ENCODE data around the gene MAGEA1.
"Not testable (repeated sequence)": the region's sequence is repeated elsewhere in the genome, so short reads cannot be mapped to it uniquely, and the experiment has no call there.

MAGEA1 gene
- long read RNA-seq, donor 1, result 0 reads
- long read RNA-seq, donor 2, result 0 reads
- long read RNA-seq, donor 3, result 0 reads
- long read RNA-seq, donor 4, result 0 reads
- long read RNA-seq, donor 5, result 0 reads
- long read RNA-seq, donor 6, result 0 reads
- long read RNA-seq, donor 7, result 0 reads
- long read RNA-seq, donor 8, result 0 reads

DNA sequence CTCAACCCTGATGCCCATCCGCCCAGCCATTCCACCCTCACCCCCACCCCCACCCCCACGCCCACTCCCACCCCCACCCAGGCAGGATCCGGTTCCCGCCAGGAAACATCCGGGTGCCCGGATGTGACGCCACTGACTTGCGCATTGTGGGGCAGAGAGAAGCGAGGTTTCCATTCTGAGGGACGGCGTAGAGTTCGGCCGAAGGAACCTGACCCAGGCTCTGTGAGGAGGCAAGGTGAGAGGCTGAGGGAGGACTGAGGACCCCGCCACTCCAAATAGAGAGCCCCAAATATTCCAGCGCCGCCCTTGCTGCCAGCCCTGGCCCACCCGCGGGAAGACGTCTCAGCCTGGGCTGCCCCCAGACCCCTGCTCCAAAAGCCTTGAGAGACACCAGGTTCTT lies at the start of gene MAGEA1:
MAGEA1 (plus strand) TSS at position 154 of the 400 bp plus-strand sequence. CDS start 3,106 bp downstream, outside the sequence.
- DNase-seq, result no peak

DNA sequence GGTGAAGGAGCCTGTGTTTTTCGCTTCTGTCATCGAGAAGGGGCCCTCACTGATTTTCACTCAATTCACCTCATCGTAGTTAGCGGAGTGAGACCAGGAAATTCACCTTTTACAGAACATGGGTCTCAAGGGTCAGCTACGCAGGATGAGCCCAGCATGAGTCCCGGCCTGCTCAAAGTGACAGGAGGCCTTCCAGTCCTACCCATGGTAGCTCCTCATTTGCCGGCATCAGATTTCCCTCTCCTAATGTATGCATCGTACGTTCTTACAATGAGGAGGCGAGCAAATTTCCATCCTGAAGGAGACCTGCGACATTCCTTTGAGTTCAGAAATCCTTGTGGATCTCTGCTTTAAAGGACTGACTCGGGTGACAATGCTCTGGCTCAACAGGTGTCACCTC lies 46.2 kb upstream of the MAGEA1 start:
- DNase-seq, result not testable (repeated sequence)

DNA sequence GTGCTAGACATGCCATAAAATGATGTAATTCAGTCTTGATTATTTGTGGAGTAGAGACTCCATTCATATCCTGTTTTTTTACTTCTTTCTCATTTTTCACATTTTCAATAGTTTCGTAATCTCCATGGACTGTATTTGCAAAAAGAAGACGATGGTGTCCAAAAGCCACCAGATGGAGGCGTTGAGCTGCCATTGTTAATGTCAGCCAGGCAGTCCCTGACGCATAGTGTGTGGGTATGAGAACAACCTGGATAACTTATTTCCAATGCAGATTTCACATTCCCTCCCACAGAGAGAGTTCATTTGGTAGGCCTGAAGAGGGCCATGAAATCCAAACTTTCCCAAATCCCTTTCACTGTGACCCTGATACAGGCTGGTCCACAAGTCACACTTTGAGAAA lies 40.0 kb upstream of the MAGEA1 start:
- not testable (repeated sequence) for DNase-seq

DNA sequence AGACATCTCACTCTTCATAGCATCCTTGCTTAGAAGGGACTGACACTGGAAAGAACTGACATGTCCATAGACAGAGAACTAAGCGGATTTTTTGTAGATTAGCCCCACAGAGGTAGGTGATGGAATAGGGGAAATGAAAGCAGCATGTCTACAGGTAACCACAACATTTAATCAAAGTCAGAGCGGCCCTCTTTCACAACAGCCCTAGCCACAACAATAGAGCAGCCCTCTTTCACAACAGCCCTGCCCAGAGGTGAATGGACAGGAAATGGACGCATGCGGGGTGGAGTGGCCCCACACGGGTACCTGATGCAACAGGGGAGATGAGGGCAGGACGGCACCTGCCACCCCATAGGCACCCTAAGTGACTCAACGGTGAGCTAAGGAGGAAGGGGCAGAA lies 32.8 kb upstream of the MAGEA1 start:
- DNase-seq, result not testable (repeated sequence)

DNA sequence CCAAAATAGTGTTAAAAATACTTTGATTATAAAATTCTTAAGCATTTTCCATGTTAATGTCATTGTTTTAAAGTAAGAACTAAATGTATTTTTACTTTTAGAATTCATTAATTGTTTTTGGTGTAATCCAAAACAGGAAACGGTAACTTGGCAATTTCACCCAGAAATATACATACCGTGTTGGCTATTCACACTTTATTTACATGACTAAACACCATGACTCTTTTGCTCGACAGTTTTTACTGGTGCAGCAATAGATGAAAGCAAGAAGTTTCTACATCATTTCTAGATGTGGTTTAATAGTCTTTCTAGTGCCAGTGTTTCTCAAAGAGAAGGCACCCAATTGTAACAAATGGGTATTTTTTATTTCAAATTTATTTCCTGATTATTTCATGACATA lies 25.6 kb upstream of the MAGEA1 start:
- no peak for DNase-seq

DNA sequence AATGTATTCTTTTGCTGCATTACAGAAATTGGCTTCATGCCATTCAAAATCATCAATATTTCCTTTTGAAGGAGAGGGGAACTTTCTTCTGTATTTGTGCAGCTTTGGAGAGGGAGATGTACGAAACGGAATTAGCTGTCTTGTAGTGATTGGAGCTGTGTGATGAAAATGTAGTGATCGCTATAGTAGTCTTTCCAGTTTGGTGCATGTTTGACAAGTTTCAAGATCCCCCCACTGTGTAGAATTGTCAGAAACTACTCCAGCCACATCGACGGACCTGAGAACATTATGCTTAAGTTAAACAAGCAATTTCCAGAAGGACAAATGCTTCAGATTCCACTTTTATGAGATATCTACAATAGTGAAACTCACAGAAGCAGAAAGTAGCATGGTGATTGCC lies 21.6 kb upstream of the MAGEA1 start:
- no peak for DNase-seq

- DNase-seq, result no peak
Measured at GRCh38 chrX:153158319-153158718, 20.8 kb upstream of the MAGEA1 start.

GRCh38 chrX:153161952-153162351 lies 17.1 kb upstream of the MAGEA1 start:
- DNase-seq, result no peak

- no peak for DNase-seq
Measured at GRCh38 chrX:153164733-153165132, 14.4 kb upstream of the MAGEA1 start.

GRCh38 chrX:153168423-153168822 lies 10.7 kb upstream of the MAGEA1 start:
- not testable (repeated sequence) for DNase-seq

GRCh38 chrX:153181822-153182221 lies 2.7 kb downstream of the MAGEA1 start:
- no peak for DNase-seq

DNA sequence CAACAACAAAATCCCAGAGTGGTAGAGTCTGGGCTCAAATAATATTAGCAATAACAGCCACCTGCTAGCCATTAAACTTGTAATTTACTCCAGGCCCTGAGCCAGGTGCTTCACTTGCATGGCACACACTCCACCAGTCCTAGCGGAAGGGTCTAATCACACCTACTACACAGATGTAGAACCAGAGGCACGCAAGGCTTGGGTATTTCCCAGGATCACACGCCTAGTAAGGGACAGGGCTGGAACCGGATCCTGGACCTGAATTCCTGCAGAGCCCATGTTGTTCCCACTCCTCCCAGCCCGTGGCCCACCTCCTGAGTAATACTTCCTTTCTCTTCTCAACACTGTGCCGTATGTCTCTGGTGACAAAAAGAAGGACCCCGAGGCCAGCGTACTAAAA lies 5.7 kb downstream of the MAGEA1 start:
- no peak for DNase-seq

GRCh38 chrX:153190381-153190780 lies 11.3 kb downstream of the MAGEA1 start:
- DNase-seq, result no peak

DNA sequence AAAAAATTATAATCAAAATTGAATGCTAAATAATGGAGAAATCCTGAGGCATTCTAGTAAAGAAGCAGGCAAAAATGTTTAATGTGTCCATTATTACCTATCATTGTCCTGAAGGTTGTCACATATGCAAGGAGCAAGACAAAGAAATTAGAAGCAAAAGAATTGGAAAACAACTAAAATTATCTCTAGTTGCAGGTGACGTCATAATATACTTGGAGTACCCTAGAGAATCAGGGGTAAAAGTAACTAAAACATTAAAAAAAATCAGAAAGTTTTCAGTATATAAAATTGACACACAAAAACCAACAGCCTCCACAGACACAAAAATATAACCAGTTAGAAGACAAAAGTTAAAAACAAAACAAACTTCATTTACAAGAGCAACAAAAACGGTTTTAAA lies 21.4 kb downstream of the MAGEA1 start:
- DNase-seq, result no peak

GRCh38 chrX:153206425-153207046 lies 27.5 kb downstream of the MAGEA1 start:
- DNase-seq, result no peak

DNA sequence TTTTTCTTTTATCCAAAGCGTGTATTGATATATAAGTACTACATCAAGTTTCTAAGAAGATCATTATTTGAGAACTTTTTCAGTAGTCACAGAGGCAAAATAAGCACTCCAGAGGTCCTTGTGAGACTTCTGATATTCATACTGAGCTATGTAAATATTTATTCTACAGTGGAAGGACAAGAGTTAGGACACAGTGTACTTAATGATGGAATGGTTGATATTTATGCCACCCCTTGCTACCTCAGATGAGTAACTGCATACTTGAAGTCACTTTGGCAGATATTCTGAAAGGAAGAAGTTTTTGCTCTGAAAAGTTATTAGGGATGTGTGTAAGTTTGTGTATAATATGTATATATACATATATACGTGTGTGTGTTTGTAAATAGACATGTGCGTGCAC lies 30.3 kb downstream of the MAGEA1 start:
- no peak for DNase-seq

DNA sequence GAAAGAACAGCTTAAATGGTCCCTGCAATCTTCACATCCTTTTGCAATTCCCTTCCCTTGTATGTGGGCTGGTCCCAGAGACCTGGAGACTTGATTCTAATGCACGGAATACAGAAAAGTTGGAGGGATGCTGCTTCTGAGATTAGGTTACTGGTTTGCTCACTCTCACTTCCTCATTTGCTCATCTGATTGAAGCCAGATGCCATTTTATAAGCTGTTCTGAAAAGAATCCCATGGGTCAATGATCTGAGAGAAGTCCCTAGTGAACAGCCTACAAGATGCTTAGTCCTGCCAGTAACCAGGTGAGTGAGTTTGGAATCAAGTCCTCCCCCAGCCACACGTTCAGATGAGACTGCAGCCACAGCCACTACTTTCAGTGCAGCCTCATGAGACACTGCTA lies 35.9 kb downstream of the MAGEA1 start:
- no peak for DNase-seq

DNA sequence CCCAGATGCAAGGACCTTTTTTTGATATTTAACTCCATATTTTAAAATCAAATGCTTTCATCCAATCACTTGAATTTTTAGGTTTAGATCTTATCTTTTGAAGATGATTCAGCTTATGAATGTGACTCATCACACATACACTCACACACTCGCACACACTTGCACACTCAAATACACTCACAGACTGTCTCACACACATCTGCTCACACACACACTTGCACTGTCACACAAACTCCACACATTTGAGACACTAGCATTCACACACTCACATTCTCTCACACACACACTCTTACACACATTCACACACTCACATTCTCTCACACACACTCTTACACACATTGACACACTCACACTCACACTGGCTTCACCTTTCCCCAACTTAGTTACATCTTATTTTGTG lies 37.8 kb downstream of the MAGEA1 start:
- DNase-seq, result no peak

DNA sequence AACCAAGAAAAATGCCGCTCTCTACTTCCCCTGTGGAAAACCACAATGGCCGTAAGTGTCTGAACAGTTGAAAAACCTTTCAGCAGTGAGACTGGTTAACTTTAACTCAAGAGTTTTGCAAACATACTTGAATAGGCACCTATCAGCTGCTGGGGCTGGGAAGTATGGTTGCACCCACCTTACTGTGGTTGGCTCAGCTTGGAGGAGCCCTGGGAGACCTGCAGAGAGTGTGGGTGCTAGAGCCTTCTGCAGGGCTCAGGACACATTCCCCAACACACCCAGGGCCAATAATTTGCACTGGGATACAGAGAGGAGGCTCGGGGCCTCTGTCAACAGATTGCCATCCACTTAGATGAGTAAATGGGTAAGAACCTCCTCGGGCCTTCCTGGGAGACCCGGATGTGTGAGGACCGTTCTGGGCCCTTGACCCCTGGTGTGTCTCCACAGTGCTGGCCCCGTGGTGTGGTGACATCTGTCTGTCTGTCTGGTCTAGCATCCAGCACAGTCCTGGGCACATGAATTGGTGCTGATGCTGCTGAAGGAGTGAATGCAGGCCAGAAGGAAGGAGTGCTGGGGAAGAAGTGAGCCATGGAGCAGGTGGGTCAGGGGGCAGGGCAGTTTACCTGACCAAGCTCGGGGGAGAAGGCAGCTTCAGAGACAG lies 46.5 kb downstream of the MAGEA1 start:
- no peak for DNase-seq

DNA sequence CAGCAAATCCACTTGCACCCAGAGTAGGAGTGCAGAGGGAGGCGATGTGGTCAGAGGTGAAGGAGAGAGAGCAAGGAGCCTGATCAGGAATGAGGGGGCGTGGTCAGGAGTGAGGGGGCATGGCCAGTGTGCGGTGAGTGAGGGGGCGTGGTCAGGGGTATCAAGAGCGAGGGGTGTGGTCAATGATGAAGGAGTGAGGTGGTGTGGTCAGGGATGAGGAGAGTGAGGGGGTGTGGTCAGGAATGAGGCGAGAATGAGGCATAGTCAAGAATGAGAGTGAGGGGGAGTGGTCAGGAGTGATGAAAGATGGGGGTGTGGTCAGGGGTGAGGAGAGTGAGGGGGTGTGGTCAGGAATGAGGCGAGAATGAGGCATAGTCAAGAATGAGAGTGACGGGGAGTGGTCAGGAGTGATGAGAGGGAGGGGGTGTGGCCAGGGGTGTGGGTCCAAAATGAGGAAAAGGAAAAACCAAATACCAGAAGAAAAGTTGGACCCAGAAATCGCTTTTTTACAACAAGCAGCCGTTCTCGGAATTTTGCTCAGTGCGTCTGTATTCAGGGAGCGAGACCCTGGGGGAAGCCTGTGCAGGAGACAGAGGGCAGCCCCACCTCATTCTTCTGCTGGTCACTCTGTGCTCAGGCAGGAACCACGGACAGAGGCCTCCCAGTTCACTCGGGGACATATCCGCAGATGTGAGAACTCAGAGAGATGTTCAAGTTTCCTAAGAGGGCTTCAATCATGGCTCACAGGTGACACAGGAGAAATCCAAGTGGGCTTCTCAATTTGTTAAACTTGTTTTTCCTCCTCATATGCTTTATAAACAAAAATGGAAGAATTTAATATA lies 47.5 kb downstream of the MAGEA1 start:
- DNase-seq, result peak; percentile 6
